GM12878 (cell line): ENCODE measurements around the gene CFHR5. TPM values are rescaled to one million over a fixed set of nuclear protein-coding genes. Genes with fewer than 3 reads are reported as not detected.

Source experiments
- ATAC-seq: fragments of 200-7000 bp; cut with Tn5 transposase; 3 replicates; pipeline ENCODE4 v1.9.1; 2020; ENCODE audit warnings: mild to moderate bottlenecking, moderate library complexity
- BruUV-seq: library from RNA; stranded (reverse); fragments of 400-500 nt; replicated peaks from 2 replicates; lab custom pipeline; 2021; lab: Mats Ljungman, UMichigan
- CTCF ChIA-PET: fragments of 300-600 bp; sonication (Branson Sonifier 250); formaldehyde crosslinking; extraction: SDS; loops from one replicate; lab custom pipeline; 2021; ENCODE audit warnings: inconsistent platforms; lab: Yijun Ruan, JAX
- POLR2A ChIA-PET: fragments of 350-600 bp; formaldehyde crosslinking; extraction: SDS; loops from one replicate; lab custom pipeline; 2021; ENCODE audit warnings: inconsistent platforms; lab: Charles Lee
- RAD21 ChIA-PET: fragments of 300-600 bp; sonication (Branson Sonifier 250); formaldehyde crosslinking; loops from one replicate; lab custom pipeline; 2023; ENCODE audit warnings: antibody characterized with exemption; ENCODE audit not compliant: unreplicated experiment; lab: Charles Lee
- SMC1A ChIA-PET: fragments of 300-600 bp; sonication (Branson Sonifier 250); formaldehyde crosslinking; loops from one replicate; lab custom pipeline; 2023; ENCODE audit not compliant: unreplicated experiment, uncharacterized antibody; lab: Charles Lee
- DNase-seq: peaks from one replicate; pipeline ENCODE4 v3.0.0-alpha.2; 2011; ENCODE audit warnings: low read depth, low spot score
- FAIRE-seq: peaks from 3 replicates; lab custom pipeline; 2011; peaks lifted over from hg19 to GRCh38; lab: Jason Lieb, UNC
- H2AFZ ChIP-seq: 2 replicates; pipeline ENCODE4 v1.6.0; 2011; ENCODE audit warnings: low read depth, low read length, control low read depth; ENCODE audit not compliant: control insufficient read depth
- H3K27ac ChIP-seq: 2 replicates; pipeline ENCODE4 v1.5.1; 2011; ENCODE audit warnings: control low read depth; ENCODE audit not compliant: control insufficient read depth, insufficient read depth
- H3K27me3 ChIP-seq, 2 experiments: replicated peaks in 1 of 2; 2 replicates each; pipeline versions ENCODE4 v1.6.0 to v1.6.1; 2011; ENCODE audit warnings: low read length in 1 of 2; ENCODE audit not compliant: control insufficient read depth in 2 of 2, insufficient read depth in 2 of 2
- H3K36me3 ChIP-seq, 2 experiments: 2 replicates each; pipeline ENCODE4 v1.5.1; 2011; ENCODE audit warnings: low read length in 1 of 2; ENCODE audit not compliant: control insufficient read depth in 2 of 2, insufficient read depth in 2 of 2
- H3K4me1 ChIP-seq: 2 replicates; pipeline ENCODE4 v1.6.1; 2011; ENCODE audit warnings: mild to moderate bottlenecking, low read length, moderate library complexity, mixed read lengths; ENCODE audit not compliant: control insufficient read depth, insufficient read depth
- H3K4me2 ChIP-seq: 2 replicates; pipeline ENCODE4 v1.6.0; 2011; ENCODE audit warnings: control low read depth; ENCODE audit not compliant: control insufficient read depth, insufficient read depth
- H3K4me3 ChIP-seq: fragments of 200-600 bp; sonication (generic); 2 replicates; pipeline ENCODE4 v1.5.1; 2016
- H3K79me2 ChIP-seq: 2 replicates; pipeline ENCODE4 v1.6.0; 2011; ENCODE audit warnings: low read length; ENCODE audit not compliant: control insufficient read depth, insufficient read depth
- H3K9ac ChIP-seq: 2 replicates; pipeline ENCODE4 v1.8.0; 2011; ENCODE audit warnings: low read length, control low read depth, mixed read lengths; ENCODE audit not compliant: control insufficient read depth, insufficient read depth
- H3K9me3 ChIP-seq: replicated peaks from 3 replicates; pipeline ENCODE4 v1.5.1; 2011; ENCODE audit warnings: mild to moderate bottlenecking, low read length; ENCODE audit not compliant: control insufficient read depth, insufficient read depth
- H4K20me1 ChIP-seq: 2 replicates; pipeline ENCODE4 v1.6.0; 2011; ENCODE audit not compliant: control insufficient read depth, insufficient read depth
- BRCA1 ChIP-seq: IDR thresholded peaks from 2 replicates; pipeline ENCODE4 v1.6.1; 2011; ENCODE audit warnings: low read depth, low read length, improper control_type of control experiment
- CBX3 ChIP-seq: fragments of 200-600 bp; sonication (generic); IDR thresholded peaks from 2 replicates; pipeline ENCODE4 v1.6.1; 2016; ENCODE audit warnings: low read depth, borderline replicate concordance
- CREB1 ChIP-seq: IDR thresholded peaks from 2 replicates; pipeline ENCODE4 v1.6.1; 2012; ENCODE audit warnings: low read depth, mild to moderate bottlenecking, inconsistent platforms
- CREM ChIP-seq: IDR thresholded peaks from 2 replicates; pipeline ENCODE4 v1.6.1; 2014; ENCODE audit warnings: antibody characterized with exemption, low read depth
- FOS ChIP-seq: IDR thresholded peaks from 3 replicates; pipeline ENCODE4 v1.6.1; 2011; ENCODE audit warnings: borderline replicate concordance; ENCODE audit not compliant: insufficient read length; ENCODE audit errors: extremely low read depth
- NFYA ChIP-seq: IDR thresholded peaks from 2 replicates; pipeline ENCODE4 v1.6.1; 2011; ENCODE audit warnings: low read depth, mild to moderate bottlenecking, low read length, improper control_type of control experiment, borderline replicate concordance
- POLR2A ChIP-seq: IDR thresholded peaks from 2 replicates; pipeline ENCODE4 v1.6.1; 2011; ENCODE audit warnings: low read depth, mild to moderate bottlenecking, low read length
- REST ChIP-seq: IDR thresholded peaks from 2 replicates; pipeline ENCODE4 v1.6.1; 2012; ENCODE audit warnings: mild to moderate bottlenecking, low read depth, low read length
- RUNX3 ChIP-seq: IDR thresholded peaks from 2 replicates; pipeline ENCODE4 v1.6.1; 2012; ENCODE audit warnings: low read length, inconsistent platforms
- SMAD5 ChIP-seq: IDR thresholded peaks from 2 replicates; pipeline ENCODE4 v1.6.1; 2016; ENCODE audit warnings: antibody characterized with exemption, low read depth
- SMARCA5 ChIP-seq: fragments of 450-650 bp; IDR thresholded peaks from 2 replicates; pipeline ENCODE4 v1.6.1; 2017; ENCODE audit warnings: mild to moderate bottlenecking
- SREBF1 ChIP-seq: IDR thresholded peaks from 2 replicates; pipeline ENCODE4 v1.6.1; 2012; ENCODE audit warnings: mild to moderate bottlenecking, low read length
- ZBTB40 ChIP-seq: fragments of 450-650 bp; IDR thresholded peaks from 2 replicates; pipeline ENCODE4 v1.6.1; 2016; ENCODE audit warnings: mild to moderate bottlenecking, moderate library complexity, borderline replicate concordance
- ZNF207 ChIP-seq: fragments of 450-650 bp; IDR thresholded peaks from 2 replicates; pipeline ENCODE4 v1.6.1; 2014; ENCODE audit warnings: antibody characterized with exemption, mild to moderate bottlenecking, borderline replicate concordance
- ZSCAN29 ChIP-seq: fragments of 450-650 bp; IDR thresholded peaks from 2 replicates; pipeline ENCODE4 v1.6.1; 2017; ENCODE audit warnings: mild to moderate bottlenecking, moderate library complexity
- ZZZ3 ChIP-seq: IDR thresholded peaks from 2 replicates; pipeline ENCODE4 v1.6.1; 2011; ENCODE audit warnings: low read depth; ENCODE audit not compliant: control insufficient read depth, insufficient read length
- in situ Hi-C: fragments of 300-500 bp; cut with MboI; formaldehyde crosslinking; loops from 9 replicates; pipeline ENCODE4 v1.14.3; 2018; ENCODE audit warnings: mixed read lengths
- intact Hi-C: fragments of 100-400 bp; cut with micrococcal nuclease; formaldehyde crosslinking; loops from one replicate; pipeline ENCODE4 v1.14.2; 2022; ENCODE audit not compliant: unreplicated experiment
- polyA plus RNA-seq, 11 experiments: library from polyadenylated mRNA; depleted of rRNA in 4 of 11; unstranded in 6 of 11; stranded (reverse) in 5 of 11; fragments of >200 nt; fragmentation: Nextera tagmentation in 4 of 11; fragmentation: Illumina TruSeq in 1 of 11; extraction: Ambion mirVana in 4 of 11; extraction: Trizol in 1 of 11; gene quantifications; 1 replicate in 1 of 11; 2 replicates in 10 of 11; pipeline versions ENCODE4 v1.2.1 to v1.2.3, GENCODE V29; 2011 to 2016; ENCODE audit warnings: inconsistent platforms in 2 of 11, missing spikeins in 2 of 11, low read depth in 1 of 11
- total RNA-seq, 4 experiments: library from RNA; depleted of rRNA in 3 of 4; stranded (reverse); fragments of >200 nt in 3 of 4; fragmentation: Illumina TruSeq in 1 of 4; extraction: Trizol in 1 of 4; gene quantifications; 2 replicates each; pipeline versions ENCODE4 v1.2.1 to v1.2.3, GENCODE V29; 2013 to 2021

CFHR5 gene
- total and polyA plus RNA-seq, 10 of the 15 experiments (the other 5 are each of a cell fraction or from before 2014, with no cell fraction given): not detected

GRCh38 chr1:197049100-197049499, 71.7 kb downstream of the CFHR5 start:
- intact Hi-C loops: no loop called here
- no peak for DNase-seq
- no peaks in the 10 kb centered on the region for H3K79me2 ChIP-seq
- no peaks in the 10 kb centered on the region for H4K20me1 ChIP-seq
- no peak for FAIRE-seq
- in situ Hi-C loops: no loop called here
- H3K36me3 ChIP-seq: no peaks in the 10 kb centered on the region
- H2AFZ ChIP-seq: no peak overlapping the region
- H3K9me3 ChIP-seq: no peaks in the 10 kb centered on the region; the same call in 2 of the 3 replicates
- no peak overlapping the region for H3K4me2 ChIP-seq
- POLR2A ChIA-PET: no interaction called here
- BruUV-seq: no TSS peak
- H3K27ac ChIP-seq: no peak overlapping the region
- ATAC-seq: no peak
- no peak overlapping the region for H3K9ac ChIP-seq
- RAD21 ChIA-PET: no interaction called here
- CTCF ChIA-PET: no interaction called here
- no peaks in the 10 kb centered on the region for H3K4me1 ChIP-seq
- H3K4me3 ChIP-seq: no peak overlapping the region
- H3K27me3 ChIP-seq: no peaks in the 10 kb centered on the region
- SMC1A ChIA-PET: no interaction called here
- TF ChIP-seq NFYA (no peak), REST (no peak), ZZZ3 (no peak), SMAD5 (no peak), CBX3 (no peak), CREB1 (no peak), SREBF1 (no peak), POLR2A (no peak), ZBTB40 (no peak), BRCA1 (no peak), RUNX3 (no peak), ZNF207 (no peak), CREM (no peak), ZSCAN29 (no peak), FOS (no peak), SMARCA5 (no peak)
